ENCODE results near the gene EVC2.

The EVC2 gene

GRCh38 chr4:5756271-5756670, 47.9 kb upstream of the EVC2 start:
- H4K91ac ChIP-seq (ENCODE audit: low read depth, low read length, poor library complexity): no peak overlapping the region
- H2AFZ ChIP-seq (ENCODE audit: low read length): no peak overlapping the region
- no peak overlapping the region for H2AK5ac ChIP-seq (ENCODE audit: low read depth, low read length)
- no peak overlapping the region for H3K4me2 ChIP-seq (ENCODE audit: insufficient read depth, low read length, poor library complexity, severe bottlenecking)
- no peak overlapping the region for H3K18ac ChIP-seq (ENCODE audit: low read length)
- H3K9ac ChIP-seq (ENCODE audit: low read depth, low read length, poor library complexity): peak overlapping the region; percentile 27
- peaks cover 0 to 12% of the 10 kb centered on the region in 2 donors for H3K4me1 ChIP-seq (ENCODE audit: control insufficient read depth in 2 of 2, insufficient read depth in 1 of 2, low read depth in 1 of 2, low read length in 2 of 2)
- no peak overlapping the region for H3K4me3 ChIP-seq (ENCODE audit: low read length in 2 of 2)
- H3K36me3 ChIP-seq (replicated peaks in 1 of 2; ENCODE audit: control insufficient read depth in 2 of 2, insufficient read depth in 2 of 2, low read length in 2 of 2): peaks cover 22 to 60% of the 10 kb centered on the region in 2 donors
- H3K4ac ChIP-seq (ENCODE audit: low read length): no peak overlapping the region
- H4K8ac ChIP-seq (ENCODE audit: low read depth, low read length): no peak overlapping the region
- no peaks in the 10 kb centered on the region for H3K79me1 ChIP-seq (ENCODE audit: low read depth, low read length)
- H2BK5ac ChIP-seq (ENCODE audit: low read length): no peak overlapping the region
- H3K27ac ChIP-seq (replicated peaks; ENCODE audit: low read length): no peak overlapping the region
- H3K14ac ChIP-seq (ENCODE audit: low read length): no peak overlapping the region
- no peak overlapping the region for H2BK12ac ChIP-seq (ENCODE audit: low read length)
- WGBS, 2 donors (ENCODE audit: extremely low coverage in 2 of 2, insufficient read length in 2 of 2, insufficient replicate concordance in 1 of 2): no CpG with 5 or more reads among the region's 9 CpGs
- no peak overlapping the region for H2BK120ac ChIP-seq (ENCODE audit: low read depth, low read length)
- H3K23ac ChIP-seq (ENCODE audit: low read depth, low read length, poor library complexity): no peak overlapping the region
- no peak for DNase-seq (ENCODE audit: low spot score)
- no peaks in the 10 kb centered on the region for H3K27me3 ChIP-seq (ENCODE audit: control insufficient read depth in 3 of 3, insufficient read depth in 3 of 3, low read depth in 1 of 3, low read length in 3 of 3)
- no peak overlapping the region for H2BK15ac ChIP-seq (ENCODE audit: low read length)
- peaks cover 0 to 5% of the 10 kb centered on the region in 2 donors for H3K9me3 ChIP-seq (replicated peaks in 1 of 2; ENCODE audit: control insufficient read depth in 2 of 2, insufficient read depth in 1 of 2, low read depth in 1 of 2, low read length in 2 of 2)

- Histone ChIP-seq H3K18ac (ENCODE audit: low read length) (no peak overlapping the region), H4K91ac (ENCODE audit: low read depth, low read length, poor library complexity) (no peak overlapping the region), H2BK15ac (ENCODE audit: low read length) (no peak overlapping the region), H4K8ac (ENCODE audit: low read depth, low read length) (no peak overlapping the region), H3K4me2 (ENCODE audit: insufficient read depth, low read length, poor library complexity, severe bottlenecking) (no peak overlapping the region), H3K23ac (ENCODE audit: low read depth, low read length, poor library complexity) (no peak overlapping the region), H3K14ac (ENCODE audit: low read length) (no peak overlapping the region), H2AFZ (ENCODE audit: low read length) (no peak overlapping the region), H3K27ac (replicated peaks; ENCODE audit: low read length) (no peak overlapping the region), H3K79me1 (ENCODE audit: low read depth, low read length) (no peaks in the 10 kb centered on the region), H3K36me3 (replicated peaks in 1 of 2; ENCODE audit: control insufficient read depth in 2 of 2, insufficient read depth in 2 of 2, low read length in 2 of 2) (peaks cover 22 to 60% of the 10 kb centered on the region in 2 donors), H2BK12ac (ENCODE audit: low read length) (no peak overlapping the region), H3K4ac (ENCODE audit: low read length) (no peak overlapping the region), H3K4me3 (ENCODE audit: low read length in 2 of 2) (no peak overlapping the region), H2BK120ac (ENCODE audit: low read depth, low read length) (no peak overlapping the region), H3K9me3 (replicated peaks in 1 of 2; ENCODE audit: control insufficient read depth in 2 of 2, insufficient read depth in 1 of 2, low read depth in 1 of 2, low read length in 2 of 2) (peaks cover 0 to 5% of the 10 kb centered on the region in 2 donors), H2BK5ac (ENCODE audit: low read length) (no peak overlapping the region), H2AK5ac (ENCODE audit: low read depth, low read length) (no peak overlapping the region), H3K9ac (ENCODE audit: low read depth, low read length, poor library complexity) (no peak overlapping the region), H3K27me3 (ENCODE audit: control insufficient read depth in 3 of 3, insufficient read depth in 3 of 3, low read depth in 1 of 3, low read length in 3 of 3) (no peaks in the 10 kb centered on the region), H3K4me1 (ENCODE audit: control insufficient read depth in 2 of 2, insufficient read depth in 1 of 2, low read depth in 1 of 2, low read length in 2 of 2) (peaks cover 0 to 12% of the 10 kb centered on the region in 2 donors)
- no peak for DNase-seq (ENCODE audit: low spot score)
- WGBS, 2 donors (ENCODE audit: extremely low coverage in 2 of 2, insufficient read length in 2 of 2, insufficient replicate concordance in 1 of 2): no CpG with 5 or more reads among the region's 7 CpGs
Observed at GRCh38 chr4:5755679-5756078, 47.3 kb upstream of the EVC2 start.

DNA sequence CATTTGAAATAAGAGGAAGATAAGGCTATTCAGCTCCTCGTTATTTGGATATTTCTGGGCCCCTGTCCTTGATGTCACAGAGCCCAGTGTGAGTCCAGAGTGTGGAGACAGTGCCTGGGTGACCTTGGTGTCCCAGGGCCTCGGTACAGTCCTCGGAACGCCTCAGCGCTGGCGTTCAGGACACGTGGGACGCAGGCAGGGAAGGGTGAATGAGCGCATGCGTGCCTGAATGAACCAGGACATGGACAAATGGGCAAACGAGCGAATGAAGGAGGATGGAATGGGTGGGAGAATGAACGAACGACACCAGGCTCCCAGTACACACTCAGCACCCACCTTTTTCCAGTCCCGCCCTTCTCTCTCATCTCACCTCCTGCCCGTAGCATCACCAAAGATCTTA, 46.8 kb upstream of the EVC2 start:
- Histone ChIP-seq H2BK15ac (ENCODE audit: low read length) (no peak overlapping the region), H2BK5ac (ENCODE audit: low read length) (no peak overlapping the region), H2AFZ (ENCODE audit: low read length) (no peak overlapping the region), H2BK12ac (ENCODE audit: low read length) (no peak overlapping the region), H4K91ac (ENCODE audit: low read depth, low read length, poor library complexity) (no peak overlapping the region), H3K9me3 (replicated peaks in 1 of 2; ENCODE audit: control insufficient read depth in 2 of 2, insufficient read depth in 1 of 2, low read depth in 1 of 2, low read length in 2 of 2) (peaks cover 0 to 4% of the 10 kb centered on the region in 2 donors), H3K9ac (ENCODE audit: low read depth, low read length, poor library complexity) (no peak overlapping the region), H3K36me3 (replicated peaks in 1 of 2; ENCODE audit: control insufficient read depth in 2 of 2, insufficient read depth in 2 of 2, low read length in 2 of 2) (peaks cover 22 to 63% of the 10 kb centered on the region in 2 donors), H3K4me1 (ENCODE audit: control insufficient read depth in 2 of 2, insufficient read depth in 1 of 2, low read depth in 1 of 2, low read length in 2 of 2) (peaks cover 0 to 12% of the 10 kb centered on the region in 2 donors), H3K4ac (ENCODE audit: low read length) (no peak overlapping the region), H3K27ac (replicated peaks; ENCODE audit: low read length) (no peak overlapping the region), H3K14ac (ENCODE audit: low read length) (no peak overlapping the region), H3K4me2 (ENCODE audit: insufficient read depth, low read length, poor library complexity, severe bottlenecking) (no peak overlapping the region), H2BK120ac (ENCODE audit: low read depth, low read length) (no peak overlapping the region), H2AK5ac (ENCODE audit: low read depth, low read length) (no peak overlapping the region), H3K18ac (ENCODE audit: low read length) (no peak overlapping the region), H3K79me1 (ENCODE audit: low read depth, low read length) (no peaks in the 10 kb centered on the region), H4K8ac (ENCODE audit: low read depth, low read length) (no peak overlapping the region), H3K27me3 (ENCODE audit: control insufficient read depth in 3 of 3, insufficient read depth in 3 of 3, low read depth in 1 of 3, low read length in 3 of 3) (no peaks in the 10 kb centered on the region), H3K4me3 (ENCODE audit: low read length in 2 of 2) (no peak overlapping the region), H3K23ac (ENCODE audit: low read depth, low read length, poor library complexity) (no peak overlapping the region)
- WGBS, 2 donors (ENCODE audit: extremely low coverage in 2 of 2, insufficient read length in 2 of 2, insufficient replicate concordance in 1 of 2): no CpG with 5 or more reads among the region's 16 CpGs
- DNase-seq (ENCODE audit: low spot score): no peak

DNA sequence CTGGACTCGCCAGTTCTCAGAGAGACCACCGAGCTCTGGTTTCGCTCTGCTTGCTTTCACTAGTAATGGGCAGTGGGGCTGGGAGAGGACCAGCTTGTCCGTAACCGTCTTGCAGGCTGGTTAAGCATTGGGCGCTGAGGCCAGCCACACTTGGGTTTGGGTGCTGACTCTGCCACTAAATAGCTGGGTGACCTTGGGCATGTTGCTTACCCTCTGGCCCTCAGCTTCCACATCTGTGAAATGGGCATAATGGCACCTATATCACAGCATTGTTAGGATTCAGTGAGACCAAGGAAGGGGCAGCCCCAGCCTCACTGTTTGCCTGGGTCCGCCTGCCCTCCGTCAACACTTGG, 46.1 kb upstream of the EVC2 start:
- Histone ChIP-seq H3K14ac (ENCODE audit: low read length) (no peak overlapping the region), H3K9ac (ENCODE audit: low read depth, low read length, poor library complexity) (no peak overlapping the region), H3K4me3 (ENCODE audit: low read length in 2 of 2) (no peak overlapping the region), H4K91ac (ENCODE audit: low read depth, low read length, poor library complexity) (no peak overlapping the region), H3K4me2 (ENCODE audit: insufficient read depth, low read length, poor library complexity, severe bottlenecking) (no peak overlapping the region), H2BK5ac (ENCODE audit: low read length) (no peak overlapping the region), H3K4ac (ENCODE audit: low read length) (no peak overlapping the region), H3K18ac (ENCODE audit: low read length) (no peak overlapping the region), H2BK15ac (ENCODE audit: low read length) (no peak overlapping the region), H2BK120ac (ENCODE audit: low read depth, low read length) (no peak overlapping the region), H3K9me3 (replicated peaks in 1 of 2; ENCODE audit: control insufficient read depth in 2 of 2, insufficient read depth in 1 of 2, low read depth in 1 of 2, low read length in 2 of 2) (peaks cover 0 to 4% of the 10 kb centered on the region in 2 donors), H3K79me1 (ENCODE audit: low read depth, low read length) (no peaks in the 10 kb centered on the region), H3K27me3 (ENCODE audit: control insufficient read depth in 3 of 3, insufficient read depth in 3 of 3, low read depth in 1 of 3, low read length in 3 of 3) (no peaks in the 10 kb centered on the region), H3K27ac (replicated peaks; ENCODE audit: low read length) (no peak overlapping the region), H3K36me3 (replicated peaks in 1 of 2; ENCODE audit: control insufficient read depth in 2 of 2, insufficient read depth in 2 of 2, low read length in 2 of 2) (peaks cover 25 to 69% of the 10 kb centered on the region in 2 donors), H4K8ac (ENCODE audit: low read depth, low read length) (no peak overlapping the region), H2BK12ac (ENCODE audit: low read length) (no peak overlapping the region), H3K23ac (ENCODE audit: low read depth, low read length, poor library complexity) (no peak overlapping the region), H2AFZ (ENCODE audit: low read length) (no peak overlapping the region), H2AK5ac (ENCODE audit: low read depth, low read length) (no peak overlapping the region), H3K4me1 (ENCODE audit: control insufficient read depth in 2 of 2, insufficient read depth in 1 of 2, low read depth in 1 of 2, low read length in 2 of 2) (peaks cover 0 to 12% of the 10 kb centered on the region in 2 donors)
- DNase-seq (ENCODE audit: low spot score): no peak
- WGBS, 2 donors (ENCODE audit: extremely low coverage in 2 of 2, insufficient read length in 2 of 2, insufficient replicate concordance in 1 of 2): no CpG with 5 or more reads among the region's 8 CpGs

All from neuronal stem cell (in vitro differentiated cells).